ENCODE results near the gene ACSL6.
A peak's percentile ranks its signal among the peaks of the same experiment; 100 is the strongest.

ACSL6 gene

DNA sequence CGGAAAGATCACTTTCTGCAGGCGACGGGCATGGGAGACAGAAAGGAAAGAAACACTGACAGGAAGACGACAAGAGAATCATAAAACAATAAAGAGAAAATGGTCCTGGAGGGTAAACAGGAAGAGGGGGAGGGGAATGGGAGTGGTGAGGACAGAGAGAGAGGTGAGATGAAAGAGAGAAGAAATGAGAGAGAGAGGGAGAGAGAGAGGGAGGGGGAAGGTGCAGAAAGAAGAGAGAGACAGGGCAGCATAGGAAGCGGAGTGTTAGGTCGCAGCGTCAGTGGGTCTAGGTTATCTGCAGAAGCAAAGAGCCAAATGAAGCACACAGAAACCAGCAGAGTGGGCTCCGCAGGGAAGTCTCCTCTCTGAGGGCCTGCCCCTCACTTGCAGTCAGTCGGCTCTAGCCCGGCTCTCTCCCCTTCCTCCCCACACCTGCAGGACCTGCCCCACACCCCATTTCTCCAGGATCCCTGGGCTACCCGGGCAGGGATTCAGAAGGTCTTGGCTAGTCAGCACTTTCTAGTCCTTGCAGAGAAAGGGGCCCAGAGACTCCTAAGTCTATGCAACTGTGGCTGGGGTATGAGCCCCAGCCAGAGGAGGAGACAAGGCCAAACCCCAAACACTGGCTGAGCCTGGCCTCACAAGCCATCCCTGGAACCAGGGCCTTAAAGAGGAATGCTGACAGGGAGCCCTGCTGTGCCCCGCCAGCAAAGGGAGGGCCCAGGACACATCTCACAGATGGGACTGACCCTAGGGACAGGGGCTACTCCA lies 36.3 kb downstream of the ACSL6 start:
- TF ChIP-seq, protein P1, sequence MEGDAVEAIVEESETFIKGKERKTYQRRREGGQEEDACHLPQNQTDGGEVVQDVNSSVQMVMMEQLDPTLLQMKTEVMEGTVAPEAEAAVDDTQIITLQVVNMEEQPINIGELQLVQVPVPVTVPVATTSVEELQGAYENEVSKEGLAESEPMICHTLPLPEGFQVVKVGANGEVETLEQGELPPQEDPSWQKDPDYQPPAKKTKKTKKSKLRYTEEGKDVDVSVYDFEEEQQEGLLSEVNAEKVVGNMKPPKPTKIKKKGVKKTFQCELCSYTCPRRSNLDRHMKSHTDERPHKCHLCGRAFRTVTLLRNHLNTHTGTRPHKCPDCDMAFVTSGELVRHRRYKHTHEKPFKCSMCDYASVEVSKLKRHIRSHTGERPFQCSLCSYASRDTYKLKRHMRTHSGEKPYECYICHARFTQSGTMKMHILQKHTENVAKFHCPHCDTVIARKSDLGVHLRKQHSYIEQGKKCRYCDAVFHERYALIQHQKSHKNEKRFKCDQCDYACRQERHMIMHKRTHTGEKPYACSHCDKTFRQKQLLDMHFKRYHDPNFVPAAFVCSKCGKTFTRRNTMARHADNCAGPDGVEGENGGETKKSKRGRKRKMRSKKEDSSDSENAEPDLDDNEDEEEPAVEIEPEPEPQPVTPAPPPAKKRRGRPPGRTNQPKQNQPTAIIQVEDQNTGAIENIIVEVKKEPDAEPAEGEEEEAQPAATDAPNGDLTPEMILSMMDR (IDR thresholded peaks at IDR 0.05; ENCODE audit: low read depth, low read length) = no peak
- in situ Hi-C loops (cut with HindIII; ENCODE audit: low sequenced_read_pairs) = no loop called here
- no peak overlapping the region for H3K4me3 ChIP-seq (ENCODE audit: low read depth, low read length)
- no peak for DNase-seq (ENCODE audit: low read depth, low spot score)

DNA sequence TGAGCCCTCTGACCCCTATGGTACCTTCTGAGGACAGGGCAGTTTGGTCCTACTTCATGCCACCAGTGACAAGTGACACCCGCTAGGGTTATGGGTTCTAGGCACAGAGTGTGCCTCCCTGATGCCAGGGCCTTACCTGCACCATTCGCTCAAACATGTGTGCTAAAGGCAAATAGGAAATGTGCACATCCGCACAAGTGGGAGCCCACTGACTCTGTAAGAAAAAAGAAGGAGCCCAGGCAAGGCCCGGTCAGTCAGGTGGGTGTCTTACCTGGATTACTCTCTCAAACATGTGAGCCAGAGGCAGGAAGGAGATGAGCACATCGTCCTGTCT lies 36.9 kb downstream of the ACSL6 start:
- TF ChIP-seq, protein P1 (IDR thresholded peaks at IDR 0.05; ENCODE audit: low read depth, low read length) = no peak
- H3K4me3 ChIP-seq (ENCODE audit: low read depth, low read length) = no peak overlapping the region
- DNase-seq (ENCODE audit: low read depth, low spot score) = no peak
- in situ Hi-C loops (cut with HindIII; ENCODE audit: low sequenced_read_pairs) = no loop called here

DNA sequence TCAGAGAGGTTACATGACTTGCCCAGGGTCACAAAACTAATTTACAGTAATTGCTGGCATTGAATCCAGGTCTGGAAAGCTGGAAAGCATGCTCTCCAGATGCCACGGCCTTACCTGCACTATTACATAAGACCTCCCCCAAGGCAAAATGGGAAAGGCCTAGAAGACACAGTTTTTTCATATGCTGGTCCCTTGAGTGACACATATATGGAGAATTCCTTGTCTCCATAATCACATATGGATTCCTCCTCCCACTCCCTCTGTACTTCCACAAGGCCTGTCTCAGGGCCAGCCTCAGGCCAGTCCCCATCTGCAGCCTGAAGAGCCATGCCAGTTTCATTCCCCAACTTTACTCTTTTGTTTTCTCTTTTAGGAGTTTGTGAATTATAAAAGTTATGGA lies 37.4 kb downstream of the ACSL6 start:
- H3K4me3 ChIP-seq (ENCODE audit: low read depth, low read length) = no peak overlapping the region
- TF ChIP-seq, protein P1 (IDR thresholded peaks at IDR 0.05; ENCODE audit: low read depth, low read length) = no peak
- DNase-seq (ENCODE audit: low read depth, low spot score) = no peak
- in situ Hi-C loops (cut with HindIII; ENCODE audit: low sequenced_read_pairs) = no loop called here

DNA sequence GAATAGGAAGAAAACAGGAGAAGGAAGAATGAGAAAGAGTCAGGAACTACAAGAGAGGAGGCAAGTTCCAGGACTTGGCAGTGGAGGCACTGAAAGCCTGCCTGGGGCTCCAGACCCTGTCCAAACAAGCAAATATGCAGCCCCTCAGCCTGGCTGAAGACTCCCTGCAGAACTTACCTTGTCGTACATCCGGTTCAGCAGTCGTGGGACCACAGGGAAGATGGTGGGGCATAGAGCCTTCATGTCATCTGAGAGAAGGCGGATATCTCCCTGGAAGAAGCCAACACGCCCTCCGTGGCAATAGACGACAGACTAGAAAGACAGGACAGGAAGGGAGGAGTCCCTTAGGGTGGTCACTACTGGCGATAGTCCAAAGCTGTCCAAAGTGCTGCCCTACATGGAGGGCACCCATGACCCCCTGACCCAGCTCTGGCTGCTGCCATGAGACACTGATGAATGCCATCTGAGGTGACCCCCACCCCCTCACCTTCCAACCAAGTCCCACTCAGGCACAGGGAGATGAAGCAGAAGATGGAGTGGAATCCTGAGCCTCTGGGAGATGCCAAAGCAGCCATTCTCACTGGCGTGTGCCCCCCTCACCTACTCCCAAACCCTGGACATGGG lies 38.3 kb downstream of the ACSL6 start:
- DNase-seq (ENCODE audit: low read depth, low spot score) = no peak
- H3K4me3 ChIP-seq (ENCODE audit: low read depth, low read length) = no peak overlapping the region
- TF ChIP-seq, protein P1 (IDR thresholded peaks at IDR 0.05; ENCODE audit: low read depth, low read length) = no peak
- in situ Hi-C loops (cut with HindIII; ENCODE audit: low sequenced_read_pairs) = no loop called here

DNA sequence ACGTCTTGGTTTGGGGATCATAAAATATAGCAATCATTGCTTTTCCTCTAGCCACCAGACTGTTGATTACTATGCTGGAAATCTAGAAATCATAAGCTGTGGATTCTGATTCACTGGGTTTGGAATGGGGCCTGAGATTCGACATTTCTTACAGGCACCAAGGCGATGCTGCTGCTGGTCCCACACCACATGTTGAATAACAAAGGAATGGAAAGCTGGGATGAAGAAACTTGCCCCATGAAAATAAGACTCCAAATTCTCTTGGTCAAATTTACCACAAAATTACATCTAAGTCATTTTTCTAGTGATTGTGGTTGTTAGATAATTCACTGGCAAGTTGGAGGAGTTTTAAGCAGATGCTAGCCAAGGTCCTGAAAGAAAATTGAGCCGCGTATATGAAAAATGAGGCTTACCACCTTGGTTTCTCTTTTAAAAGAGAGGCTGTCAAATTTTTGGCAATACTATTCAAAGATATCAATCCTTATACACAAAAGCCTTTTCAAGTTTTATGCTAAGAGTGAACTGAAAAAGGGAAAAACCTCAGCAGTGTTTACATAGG lies 43.0 kb downstream of the ACSL6 start:
- peak; percentile 33 for DNase-seq (ENCODE audit: low read depth, low spot score)
- in situ Hi-C loops (cut with HindIII; ENCODE audit: low sequenced_read_pairs) = no loop called here
- TF ChIP-seq, protein P1 (IDR thresholded peaks at IDR 0.05; ENCODE audit: low read depth, low read length) = no peak
- H3K4me3 ChIP-seq (ENCODE audit: low read depth, low read length) = no peak overlapping the region

DNA sequence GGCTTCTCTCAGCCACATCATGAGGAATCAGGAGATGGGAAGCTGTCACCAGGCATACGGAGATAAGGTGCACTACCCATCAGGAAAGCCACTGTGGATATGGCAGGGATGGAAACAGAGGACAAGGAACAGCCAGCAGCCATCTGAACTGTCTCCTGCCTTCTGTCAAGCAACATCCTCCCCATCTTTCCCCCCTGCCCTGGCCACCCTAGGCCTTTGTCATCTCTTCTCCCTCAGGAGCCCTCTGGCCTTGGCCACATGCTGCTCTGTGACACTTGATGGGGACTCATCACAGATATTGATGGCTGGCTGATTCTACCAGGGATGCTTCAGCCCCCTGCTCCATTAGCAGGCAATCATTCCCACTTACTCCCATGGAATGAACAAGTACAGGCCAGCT lies 44.9 kb downstream of the ACSL6 start:
- in situ Hi-C loops (cut with HindIII; ENCODE audit: low sequenced_read_pairs) = no loop called here
- DNase-seq (ENCODE audit: low read depth, low spot score) = no peak
- TF ChIP-seq, protein P1 (IDR thresholded peaks at IDR 0.05; ENCODE audit: low read depth, low read length) = no peak
- no peak overlapping the region for H3K4me3 ChIP-seq (ENCODE audit: low read depth, low read length)

Measured in astrocyte of the spinal cord (primary cell).